Measurements from ENCODE around the gene FAM241A.
"Not testable (repeated sequence)": the region's sequence is repeated elsewhere in the genome, so short reads cannot be mapped to it uniquely, and the experiment has no call there.

DNA sequence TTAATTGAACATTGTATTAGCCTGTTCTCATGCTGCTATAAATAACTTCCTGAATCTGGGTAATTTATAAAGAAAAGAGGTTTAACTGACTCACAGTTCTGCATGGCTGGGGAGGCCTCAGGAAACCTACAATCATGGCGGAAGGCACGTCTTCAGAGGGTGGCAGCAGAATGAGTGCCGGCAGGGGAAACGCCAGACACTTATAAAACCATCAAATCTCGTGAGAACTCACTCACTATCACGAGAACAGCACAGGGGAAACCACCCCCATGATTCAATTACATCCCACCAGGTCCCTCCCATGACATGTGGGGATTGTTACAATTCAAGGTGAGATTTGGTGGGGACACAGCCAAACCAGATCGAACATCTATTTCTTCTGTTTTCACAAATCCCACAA, 33.2 kb upstream of the FAM241A start:
- not testable (repeated sequence) for TF ChIP-seq BHLHE40 (IDR thresholded peaks at IDR 0.05; ENCODE audit: low read depth, low read length); POLR2A (IDR thresholded peaks at IDR 0.05; ENCODE audit: low read length)
- TF ChIP-seq, protein P1, sequence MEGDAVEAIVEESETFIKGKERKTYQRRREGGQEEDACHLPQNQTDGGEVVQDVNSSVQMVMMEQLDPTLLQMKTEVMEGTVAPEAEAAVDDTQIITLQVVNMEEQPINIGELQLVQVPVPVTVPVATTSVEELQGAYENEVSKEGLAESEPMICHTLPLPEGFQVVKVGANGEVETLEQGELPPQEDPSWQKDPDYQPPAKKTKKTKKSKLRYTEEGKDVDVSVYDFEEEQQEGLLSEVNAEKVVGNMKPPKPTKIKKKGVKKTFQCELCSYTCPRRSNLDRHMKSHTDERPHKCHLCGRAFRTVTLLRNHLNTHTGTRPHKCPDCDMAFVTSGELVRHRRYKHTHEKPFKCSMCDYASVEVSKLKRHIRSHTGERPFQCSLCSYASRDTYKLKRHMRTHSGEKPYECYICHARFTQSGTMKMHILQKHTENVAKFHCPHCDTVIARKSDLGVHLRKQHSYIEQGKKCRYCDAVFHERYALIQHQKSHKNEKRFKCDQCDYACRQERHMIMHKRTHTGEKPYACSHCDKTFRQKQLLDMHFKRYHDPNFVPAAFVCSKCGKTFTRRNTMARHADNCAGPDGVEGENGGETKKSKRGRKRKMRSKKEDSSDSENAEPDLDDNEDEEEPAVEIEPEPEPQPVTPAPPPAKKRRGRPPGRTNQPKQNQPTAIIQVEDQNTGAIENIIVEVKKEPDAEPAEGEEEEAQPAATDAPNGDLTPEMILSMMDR (IDR thresholded peaks at IDR 0.05), result not testable (repeated sequence)
- TF ChIP-seq, protein P2, sequence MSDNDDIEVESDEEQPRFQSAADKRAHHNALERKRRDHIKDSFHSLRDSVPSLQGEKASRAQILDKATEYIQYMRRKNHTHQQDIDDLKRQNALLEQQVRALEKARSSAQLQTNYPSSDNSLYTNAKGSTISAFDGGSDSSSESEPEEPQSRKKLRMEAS (IDR thresholded peaks at IDR 0.05), result not testable (repeated sequence)
- TF ChIP-seq, protein P3, sequence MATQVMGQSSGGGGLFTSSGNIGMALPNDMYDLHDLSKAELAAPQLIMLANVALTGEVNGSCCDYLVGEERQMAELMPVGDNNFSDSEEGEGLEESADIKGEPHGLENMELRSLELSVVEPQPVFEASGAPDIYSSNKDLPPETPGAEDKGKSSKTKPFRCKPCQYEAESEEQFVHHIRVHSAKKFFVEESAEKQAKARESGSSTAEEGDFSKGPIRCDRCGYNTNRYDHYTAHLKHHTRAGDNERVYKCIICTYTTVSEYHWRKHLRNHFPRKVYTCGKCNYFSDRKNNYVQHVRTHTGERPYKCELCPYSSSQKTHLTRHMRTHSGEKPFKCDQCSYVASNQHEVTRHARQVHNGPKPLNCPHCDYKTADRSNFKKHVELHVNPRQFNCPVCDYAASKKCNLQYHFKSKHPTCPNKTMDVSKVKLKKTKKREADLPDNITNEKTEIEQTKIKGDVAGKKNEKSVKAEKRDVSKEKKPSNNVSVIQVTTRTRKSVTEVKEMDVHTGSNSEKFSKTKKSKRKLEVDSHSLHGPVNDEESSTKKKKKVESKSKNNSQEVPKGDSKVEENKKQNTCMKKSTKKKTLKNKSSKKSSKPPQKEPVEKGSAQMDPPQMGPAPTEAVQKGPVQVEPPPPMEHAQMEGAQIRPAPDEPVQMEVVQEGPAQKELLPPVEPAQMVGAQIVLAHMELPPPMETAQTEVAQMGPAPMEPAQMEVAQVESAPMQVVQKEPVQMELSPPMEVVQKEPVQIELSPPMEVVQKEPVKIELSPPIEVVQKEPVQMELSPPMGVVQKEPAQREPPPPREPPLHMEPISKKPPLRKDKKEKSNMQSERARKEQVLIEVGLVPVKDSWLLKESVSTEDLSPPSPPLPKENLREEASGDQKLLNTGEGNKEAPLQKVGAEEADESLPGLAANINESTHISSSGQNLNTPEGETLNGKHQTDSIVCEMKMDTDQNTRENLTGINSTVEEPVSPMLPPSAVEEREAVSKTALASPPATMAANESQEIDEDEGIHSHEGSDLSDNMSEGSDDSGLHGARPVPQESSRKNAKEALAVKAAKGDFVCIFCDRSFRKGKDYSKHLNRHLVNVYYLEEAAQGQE (IDR thresholded peaks at IDR 0.05), result not testable (repeated sequence)

All from A549 (cell line).